Progenitor cell of endocrine pancreas (in vitro differentiated cells): Measurements from ENCODE around the gene SLC35D1. TPM values are rescaled to one million over a fixed set of nuclear protein-coding genes. Genes with fewer than 3 reads are reported as not detected.
A peak's percentile ranks its signal among the peaks of the same experiment; 100 is the strongest.

Source experiments
- DNase-seq: peaks from one replicate; pipeline ENCODE4 v3.0.0; 2021; ENCODE audit warnings: low spot score; ENCODE audit not compliant: unreplicated experiment
- H3K27ac Mint-ChIP-seq: 2 replicates; pipeline ENCODE4 v1.8.0; 2021; ENCODE audit warnings: mild to moderate bottlenecking, moderate library complexity, mixed read lengths
- H3K27me3 Mint-ChIP-seq: 2 replicates; pipeline ENCODE4 v1.8.0; 2021; ENCODE audit warnings: mixed read lengths
- H3K36me3 Mint-ChIP-seq: 2 replicates; pipeline ENCODE4 v1.8.0; 2022; ENCODE audit warnings: mixed read lengths; ENCODE audit not compliant: insufficient read depth
- H3K4me1 Mint-ChIP-seq: 2 replicates; pipeline ENCODE4 v1.8.0; 2021; ENCODE audit warnings: low read depth, mixed read lengths
- H3K4me3 Mint-ChIP-seq: 2 replicates; pipeline ENCODE4 v1.8.0; 2021; ENCODE audit warnings: low read depth, mild to moderate bottlenecking, moderate library complexity, mixed read lengths
- H3K9me3 Mint-ChIP-seq: 2 replicates; pipeline ENCODE4 v1.8.0; 2021; ENCODE audit warnings: low read depth, mixed read lengths
- total RNA-seq: library from RNA; stranded (reverse); gene quantifications from 2 replicates; pipeline ENCODE4 v1.2.1, GENCODE V29; 2021
- TF ChIP-seq, protein P1 (sequence below): fragments of 200-600 bp; sonication (generic); IDR thresholded peaks from one replicate; pipeline ENCODE4 v1.5.0; 2021; ENCODE audit warnings: antibody characterized with exemption, mild to moderate bottlenecking; ENCODE audit not compliant: unreplicated experiment

Gene SLC35D1
- total RNA-seq, 1 donor from 2014 or later = 11.9 TPM

GRCh38 chr1:67059346-67059745 lies 5.4 kb upstream of the SLC35D1 start:
- Mint-ChIP-seq H3K27ac (no peak overlapping the region), H3K27me3 (peaks cover 6% of the 10 kb centered on the region), H3K4me1 (peaks cover 6% of the 10 kb centered on the region), H3K36me3 (no peaks in the 10 kb centered on the region), H3K9me3 (no peaks in the 10 kb centered on the region), H3K4me3 (no peak overlapping the region)
- TF ChIP-seq, protein P1, sequence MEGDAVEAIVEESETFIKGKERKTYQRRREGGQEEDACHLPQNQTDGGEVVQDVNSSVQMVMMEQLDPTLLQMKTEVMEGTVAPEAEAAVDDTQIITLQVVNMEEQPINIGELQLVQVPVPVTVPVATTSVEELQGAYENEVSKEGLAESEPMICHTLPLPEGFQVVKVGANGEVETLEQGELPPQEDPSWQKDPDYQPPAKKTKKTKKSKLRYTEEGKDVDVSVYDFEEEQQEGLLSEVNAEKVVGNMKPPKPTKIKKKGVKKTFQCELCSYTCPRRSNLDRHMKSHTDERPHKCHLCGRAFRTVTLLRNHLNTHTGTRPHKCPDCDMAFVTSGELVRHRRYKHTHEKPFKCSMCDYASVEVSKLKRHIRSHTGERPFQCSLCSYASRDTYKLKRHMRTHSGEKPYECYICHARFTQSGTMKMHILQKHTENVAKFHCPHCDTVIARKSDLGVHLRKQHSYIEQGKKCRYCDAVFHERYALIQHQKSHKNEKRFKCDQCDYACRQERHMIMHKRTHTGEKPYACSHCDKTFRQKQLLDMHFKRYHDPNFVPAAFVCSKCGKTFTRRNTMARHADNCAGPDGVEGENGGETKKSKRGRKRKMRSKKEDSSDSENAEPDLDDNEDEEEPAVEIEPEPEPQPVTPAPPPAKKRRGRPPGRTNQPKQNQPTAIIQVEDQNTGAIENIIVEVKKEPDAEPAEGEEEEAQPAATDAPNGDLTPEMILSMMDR = no peak
- no peak for DNase-seq

DNA sequence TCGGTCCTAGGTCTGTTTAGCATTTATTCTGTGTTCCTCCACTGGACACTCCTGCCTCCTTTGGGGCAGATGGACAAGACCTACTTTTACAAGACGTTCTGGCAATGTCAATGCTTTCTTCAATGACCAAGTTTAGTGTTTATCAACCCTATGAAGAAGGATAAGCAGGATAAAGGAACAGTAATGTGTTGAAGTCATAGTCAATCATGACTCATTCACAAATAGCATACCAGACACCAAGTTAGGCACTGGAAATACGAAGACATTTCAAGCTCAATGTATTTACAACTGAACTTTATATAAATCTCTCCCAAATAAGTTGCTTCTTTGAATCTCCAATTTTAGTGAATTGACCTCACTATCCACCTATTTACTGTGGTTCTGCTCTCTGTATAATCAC lies 4.8 kb upstream of the SLC35D1 start:
- peaks cover 6% of the 10 kb centered on the region for H3K27me3 Mint-ChIP-seq
- DNase-seq = no peak
- no peaks in the 10 kb centered on the region for H3K36me3 Mint-ChIP-seq
- H3K4me1 Mint-ChIP-seq = peaks cover 6% of the 10 kb centered on the region
- no peak overlapping the region for H3K4me3 Mint-ChIP-seq
- H3K9me3 Mint-ChIP-seq = no peaks in the 10 kb centered on the region
- TF ChIP-seq, protein P1 = no peak
- H3K27ac Mint-ChIP-seq = no peak overlapping the region

GRCh38 chr1:67058242-67058641 lies 4.3 kb upstream of the SLC35D1 start:
- Mint-ChIP-seq H3K4me1 (peaks cover 6% of the 10 kb centered on the region), H3K36me3 (no peaks in the 10 kb centered on the region), H3K27ac (no peak overlapping the region), H3K27me3 (peaks cover 6% of the 10 kb centered on the region), H3K4me3 (no peak overlapping the region), H3K9me3 (no peaks in the 10 kb centered on the region)
- TF ChIP-seq, protein P1 = no peak
- DNase-seq = no peak

DNA sequence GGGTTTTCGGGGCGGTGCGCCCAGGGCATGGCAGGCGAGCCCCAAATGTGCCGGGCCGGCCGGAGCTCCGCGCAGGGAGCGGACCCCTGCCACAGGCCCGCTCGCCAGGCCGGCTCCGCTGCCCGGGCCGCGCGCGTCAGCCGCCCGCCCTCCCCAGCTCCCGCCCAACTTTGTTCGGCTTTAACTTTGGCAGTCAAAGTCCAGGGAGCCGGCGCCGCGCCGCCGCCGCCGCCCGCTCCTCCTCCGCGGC lies 488 bp downstream of the SLC35D1 start:
- H3K27ac Mint-ChIP-seq = peak overlapping the region; percentile 90
- H3K4me3 Mint-ChIP-seq = peak overlapping the region; percentile 87
- H3K9me3 Mint-ChIP-seq = no peaks in the 10 kb centered on the region
- peaks cover 3% of the 10 kb centered on the region for H3K36me3 Mint-ChIP-seq
- peaks cover 20% of the 10 kb centered on the region for H3K4me1 Mint-ChIP-seq
- TF ChIP-seq, protein P1 = no peak
- DNase-seq = peak; percentile 39
- no peaks in the 10 kb centered on the region for H3K27me3 Mint-ChIP-seq

DNA sequence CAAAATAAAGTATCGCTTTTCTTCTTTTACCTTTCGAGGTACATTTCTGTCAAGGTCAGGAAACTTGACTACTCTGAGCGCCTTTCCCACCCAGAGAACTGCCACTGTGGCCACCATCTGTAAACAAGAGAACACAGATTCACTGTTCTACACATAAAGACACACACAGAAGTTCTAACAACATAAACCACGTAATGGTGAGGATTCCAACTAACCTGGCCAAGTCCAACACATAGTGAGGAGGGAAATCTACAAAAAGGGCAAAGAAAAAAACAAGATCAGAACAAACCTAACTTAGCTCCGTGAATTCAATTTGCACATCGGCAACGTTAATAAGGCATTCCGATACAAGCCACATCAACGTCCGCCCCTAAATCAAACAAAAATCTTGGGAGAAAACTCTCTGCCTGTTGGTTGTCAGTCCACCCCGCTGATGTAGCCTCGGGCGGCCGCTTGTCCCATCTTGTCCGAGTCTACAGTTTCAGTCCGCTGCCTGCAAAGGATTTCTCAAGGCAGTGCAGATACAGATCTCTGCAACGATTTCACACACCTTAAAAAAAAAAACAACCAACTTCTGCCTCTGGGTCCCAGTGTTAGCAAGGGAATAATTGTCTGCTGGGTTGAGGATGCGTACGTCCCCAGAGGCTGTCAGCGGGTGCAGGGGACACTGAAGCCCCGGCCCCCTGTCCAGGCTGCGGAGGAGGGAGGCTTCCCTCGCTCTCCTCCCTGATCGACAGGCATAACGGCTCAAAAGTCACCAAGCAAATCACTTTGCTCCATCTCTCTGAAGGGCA lies 1.0 kb downstream of the SLC35D1 start:
- H3K4me3 Mint-ChIP-seq = peak overlapping the region; percentile 76
- peak overlapping the region; percentile 90 for H3K27ac Mint-ChIP-seq
- H3K36me3 Mint-ChIP-seq = peaks cover 3% of the 10 kb centered on the region
- no peaks in the 10 kb centered on the region for H3K27me3 Mint-ChIP-seq
- TF ChIP-seq, protein P1 = no peak
- H3K9me3 Mint-ChIP-seq = no peaks in the 10 kb centered on the region
- H3K4me1 Mint-ChIP-seq = peaks cover 17% of the 10 kb centered on the region
- no peak for DNase-seq
